Uterus (tissue), 2 donors: ENCODE data around the gene HJV.
"Not testable (repeated sequence)": the region's sequence is repeated elsewhere in the genome, so short reads cannot be mapped to it uniquely, and the experiment has no call there.

Source experiments
- POLR2A ChIP-seq, 2 donors: fragments of 450-650 bp; IDR thresholded peaks; one replicate each; pipeline ENCODE4 v1.6.1; 2016; ENCODE audit warnings: antibody characterized with exemption in 2 of 2, mild to moderate bottlenecking in 1 of 2, moderate library complexity in 1 of 2
- TF ChIP-seq, protein P1 (sequence below), 4 experiments: fragments of 200-600 bp in 2 of 4; fragments of 450-650 bp in 2 of 4; sonication (generic) in 2 of 4; IDR thresholded peaks; one replicate each; pipeline ENCODE4 v1.5.1; 2016 to 2019; ENCODE audit warnings: antibody characterized with exemption in 4 of 4, mild to moderate bottlenecking in 2 of 4, moderate library complexity in 1 of 4

- TF ChIP-seq POLR2A (IDR thresholded peaks at IDR 0.05): not testable (repeated sequence)
- TF ChIP-seq, protein P1, sequence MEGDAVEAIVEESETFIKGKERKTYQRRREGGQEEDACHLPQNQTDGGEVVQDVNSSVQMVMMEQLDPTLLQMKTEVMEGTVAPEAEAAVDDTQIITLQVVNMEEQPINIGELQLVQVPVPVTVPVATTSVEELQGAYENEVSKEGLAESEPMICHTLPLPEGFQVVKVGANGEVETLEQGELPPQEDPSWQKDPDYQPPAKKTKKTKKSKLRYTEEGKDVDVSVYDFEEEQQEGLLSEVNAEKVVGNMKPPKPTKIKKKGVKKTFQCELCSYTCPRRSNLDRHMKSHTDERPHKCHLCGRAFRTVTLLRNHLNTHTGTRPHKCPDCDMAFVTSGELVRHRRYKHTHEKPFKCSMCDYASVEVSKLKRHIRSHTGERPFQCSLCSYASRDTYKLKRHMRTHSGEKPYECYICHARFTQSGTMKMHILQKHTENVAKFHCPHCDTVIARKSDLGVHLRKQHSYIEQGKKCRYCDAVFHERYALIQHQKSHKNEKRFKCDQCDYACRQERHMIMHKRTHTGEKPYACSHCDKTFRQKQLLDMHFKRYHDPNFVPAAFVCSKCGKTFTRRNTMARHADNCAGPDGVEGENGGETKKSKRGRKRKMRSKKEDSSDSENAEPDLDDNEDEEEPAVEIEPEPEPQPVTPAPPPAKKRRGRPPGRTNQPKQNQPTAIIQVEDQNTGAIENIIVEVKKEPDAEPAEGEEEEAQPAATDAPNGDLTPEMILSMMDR (IDR thresholded peaks at IDR 0.05): not testable (repeated sequence)
Observed at GRCh38 chr1:146048514-146049115, 27.1 kb upstream of the HJV start.
